GM19238 (cell line): Measurements from ENCODE around the gene DNAAF8.

ENCODE experiments used
- DNase-seq: peaks from one replicate; pipeline ENCODE4 v3.0.0; 2011; ENCODE audit warnings: low spot score; ENCODE audit not compliant: insufficient read length

The DNAAF8 gene

DNA sequence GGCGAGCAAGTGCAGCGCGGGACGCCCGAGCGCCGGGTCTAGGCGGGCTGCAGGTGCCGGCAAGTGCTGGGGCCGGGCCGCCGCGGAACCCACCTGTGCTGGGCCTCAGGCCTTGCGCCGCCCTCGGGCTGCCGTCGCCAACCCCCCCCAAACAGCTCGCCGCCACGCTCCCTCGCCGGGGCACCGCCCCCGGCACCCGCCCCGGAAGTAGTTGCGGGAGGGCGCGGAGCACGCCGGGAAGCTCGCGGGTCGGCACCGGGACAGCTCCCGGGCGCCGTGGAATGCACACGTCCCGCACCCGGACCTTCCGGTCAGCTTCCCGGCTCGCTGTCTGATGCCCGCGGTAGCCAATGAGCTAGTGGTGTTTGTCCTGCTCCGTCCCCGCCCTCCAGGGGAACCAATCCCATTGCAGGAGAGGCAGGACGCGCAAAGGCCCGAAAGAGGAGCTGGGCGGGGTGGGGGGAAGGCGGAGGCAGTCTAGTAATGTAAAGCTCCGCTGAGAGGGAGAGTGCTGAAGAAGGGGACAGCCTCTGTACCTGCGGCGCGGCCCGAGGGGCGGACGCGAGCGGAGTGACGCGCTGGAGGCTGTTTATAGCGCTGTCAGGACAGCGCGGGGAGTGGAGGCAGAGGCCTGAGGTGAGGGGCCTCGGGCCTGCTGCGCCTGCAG, at the start of gene DNAAF8, which contains the start of gene ANKS3:
DNAAF8 (plus strand) TSS at position 475 of the 667 bp plus-strand sequence. CDS start 1,978 bp downstream, outside the sequence.
ANKS3 (minus strand) TSS at position 209 of the 667 bp plus-strand sequence. CDS start 4,122 bp downstream, outside the sequence.
- peak; percentile 91 for DNase-seq

DNA sequence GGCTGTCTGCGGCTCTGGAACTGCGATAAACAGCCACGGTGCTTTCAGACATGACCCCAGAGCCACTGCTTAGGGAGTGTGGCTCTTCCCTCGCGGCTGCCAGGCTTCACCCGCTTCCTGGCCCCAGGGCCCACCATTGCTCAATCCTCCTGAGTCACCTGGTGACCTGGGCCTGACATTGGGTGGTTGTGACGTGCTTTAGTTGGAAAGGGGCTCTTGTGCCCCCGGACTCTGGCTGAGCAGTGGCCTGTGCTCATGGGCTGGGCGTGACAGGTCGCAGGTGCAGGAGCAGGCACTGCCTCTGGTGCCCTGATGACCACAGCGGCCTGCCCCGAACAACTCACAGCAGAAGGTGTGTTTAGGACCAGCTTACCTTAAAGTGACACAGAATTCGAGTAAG, 49.6 kb upstream of the DNAAF8 start:
- no peak for DNase-seq

DNA sequence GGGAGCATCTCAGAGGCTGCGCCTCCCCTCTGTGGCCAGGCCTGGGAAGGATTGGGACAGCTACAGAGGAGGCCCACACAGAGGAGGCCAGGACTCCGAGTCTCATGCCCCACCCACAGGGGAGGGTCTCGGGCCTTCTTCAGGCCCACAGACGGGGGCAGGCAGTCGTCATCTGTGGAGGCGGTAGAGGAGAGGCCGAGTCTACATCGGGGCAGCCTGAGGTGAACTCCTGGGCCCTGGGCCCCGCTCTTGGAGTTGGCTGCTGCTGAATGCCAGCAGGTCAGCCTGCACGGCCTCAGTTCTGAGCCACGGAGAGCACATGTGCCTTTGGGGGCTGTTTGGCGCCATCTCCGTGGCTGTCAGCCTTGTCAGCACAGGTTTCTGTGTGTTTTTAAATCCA, 49.0 kb upstream of the DNAAF8 start:
- DNase-seq: no peak

DNA sequence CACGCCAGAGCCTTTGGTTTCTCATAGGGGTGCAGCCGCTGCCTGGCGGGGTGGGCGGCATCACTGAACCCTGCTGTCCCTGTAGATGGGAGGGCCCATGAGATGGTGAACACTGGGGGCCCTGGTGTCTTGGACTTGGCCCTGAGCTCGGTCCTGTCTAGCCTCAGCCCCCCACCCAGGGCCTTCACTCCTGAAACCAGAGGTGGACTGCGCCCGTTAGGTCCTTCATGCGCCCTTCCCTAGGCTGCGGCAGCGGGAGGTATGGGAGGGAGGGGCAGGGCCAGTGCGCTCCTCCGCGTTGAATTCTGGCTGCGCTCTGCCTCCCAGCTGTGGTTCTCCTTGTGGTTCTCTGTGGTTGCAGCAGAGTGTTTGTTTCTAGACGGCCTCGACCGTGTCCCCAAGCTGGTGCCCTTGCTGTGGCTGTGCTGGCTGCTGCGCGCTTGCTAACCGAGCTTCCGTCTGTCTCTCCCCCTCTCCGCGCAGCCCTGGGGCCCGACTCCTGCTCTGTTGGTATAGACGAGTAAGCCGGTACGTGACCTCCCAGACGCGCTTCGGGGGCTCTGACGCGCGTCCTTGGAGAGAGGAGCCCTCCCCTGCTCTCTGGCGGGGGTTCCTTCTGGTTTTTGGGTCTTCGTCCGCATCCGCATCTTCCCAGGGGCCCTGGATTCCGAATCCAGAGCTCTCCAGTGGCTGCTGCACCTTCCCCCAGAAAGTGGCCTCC, 48.4 kb upstream of the DNAAF8 start:
- no peak for DNase-seq

DNA sequence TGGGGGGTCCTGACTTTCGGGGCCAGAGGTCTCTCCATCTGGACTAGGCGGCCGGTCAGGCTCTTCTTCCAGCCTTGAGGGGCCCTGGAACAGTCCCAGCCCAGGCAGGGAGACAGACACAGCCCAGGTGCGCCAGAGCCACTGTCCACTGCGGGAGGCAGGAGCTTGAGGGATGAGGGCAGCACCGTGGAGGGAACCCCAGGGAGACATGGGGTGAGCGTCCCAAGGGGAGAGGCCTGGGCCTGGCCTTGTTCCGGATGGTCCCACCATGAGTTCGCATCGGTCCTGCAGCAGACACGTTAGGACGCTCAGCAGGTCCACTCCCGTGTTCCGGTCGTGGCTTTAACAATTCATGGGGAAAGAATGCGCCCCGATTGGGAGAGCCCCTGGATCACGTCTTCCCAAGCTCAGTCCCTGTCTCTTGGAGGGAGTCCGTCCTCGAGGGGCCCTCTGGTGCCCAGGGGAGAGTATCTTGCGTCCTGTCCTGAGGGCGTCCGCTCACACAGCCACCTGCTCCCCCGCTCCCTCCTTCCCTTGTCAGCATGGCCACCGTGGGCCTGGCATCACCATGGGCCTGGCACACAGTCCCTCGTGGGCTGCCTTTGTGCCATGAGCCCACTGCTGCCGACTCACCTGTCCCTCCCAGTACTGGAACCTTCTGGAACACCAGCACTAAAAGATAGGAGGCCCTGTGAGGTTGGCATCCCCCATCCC, 47.7 kb upstream of the DNAAF8 start:
- no peak for DNase-seq

DNA sequence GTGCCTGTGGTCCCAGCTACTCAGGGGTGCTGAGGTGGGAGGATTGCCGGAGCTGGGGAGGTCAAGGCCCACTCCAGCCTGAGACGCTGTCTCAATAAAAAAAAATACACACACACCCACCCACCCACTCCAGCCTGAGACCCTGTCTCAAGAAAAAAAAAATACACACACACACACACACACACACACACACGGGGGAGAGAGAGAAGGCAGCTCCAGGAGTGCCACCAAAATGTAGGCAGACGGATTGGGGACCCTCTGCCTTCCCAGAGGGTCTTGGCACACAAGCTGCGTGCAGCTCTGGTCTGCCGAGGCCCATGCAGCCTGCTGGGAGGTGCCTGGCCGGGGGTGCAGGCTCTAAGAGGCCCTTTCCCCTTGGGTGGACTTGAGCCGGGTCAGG, 46.9 kb upstream of the DNAAF8 start:
- no peak for DNase-seq

- no peak for DNase-seq
Observed at GRCh38 chr16:4687946-4688673, 46.2 kb upstream of the DNAAF8 start.

- no peak for DNase-seq
Observed at GRCh38 chr16:4688674-4689045, 45.7 kb upstream of the DNAAF8 start.

GRCh38 chr16:4689091-4689671, 45.2 kb upstream of the DNAAF8 start:
- DNase-seq: no peak

DNA sequence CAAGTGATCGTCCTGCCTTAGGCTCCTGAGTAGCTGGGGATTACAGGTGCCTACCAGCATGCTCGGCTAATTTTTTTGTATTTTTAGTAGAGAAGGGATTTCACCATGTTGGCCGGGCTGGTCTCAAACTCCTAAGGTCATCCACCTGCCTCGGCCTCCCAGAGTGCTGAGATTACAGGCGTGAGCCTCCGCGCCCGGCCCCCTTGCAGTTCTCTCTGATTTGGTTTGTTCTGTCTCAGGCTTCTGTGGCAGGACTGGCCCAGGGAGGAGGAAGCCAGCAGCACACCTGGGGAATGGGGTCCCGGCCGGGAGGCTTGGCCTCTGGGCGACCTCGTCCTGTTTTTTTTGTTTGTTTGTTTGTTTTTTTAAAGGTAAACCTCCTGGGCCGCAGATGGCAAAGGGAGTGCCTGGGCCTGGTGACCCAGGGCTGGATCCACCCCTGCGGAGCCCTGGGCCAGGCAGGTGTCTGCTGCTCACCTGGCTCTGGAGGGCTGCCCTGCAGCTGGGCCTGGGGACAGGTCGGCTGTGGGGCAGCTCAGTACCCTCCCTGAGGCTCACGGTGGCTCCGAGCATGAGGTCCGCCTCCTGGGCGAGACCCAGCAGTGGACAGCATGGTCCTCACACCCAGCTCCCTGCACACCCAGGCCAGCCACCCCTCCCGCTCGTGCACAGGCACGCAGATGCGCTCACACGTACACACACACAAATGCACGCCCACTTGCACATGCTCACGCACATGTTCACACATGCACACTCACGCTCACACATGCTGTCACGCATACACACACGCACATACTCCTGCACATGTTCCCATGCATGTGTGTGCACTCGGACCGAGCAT, 44.3 kb upstream of the DNAAF8 start:
- DNase-seq: no peak

DNA sequence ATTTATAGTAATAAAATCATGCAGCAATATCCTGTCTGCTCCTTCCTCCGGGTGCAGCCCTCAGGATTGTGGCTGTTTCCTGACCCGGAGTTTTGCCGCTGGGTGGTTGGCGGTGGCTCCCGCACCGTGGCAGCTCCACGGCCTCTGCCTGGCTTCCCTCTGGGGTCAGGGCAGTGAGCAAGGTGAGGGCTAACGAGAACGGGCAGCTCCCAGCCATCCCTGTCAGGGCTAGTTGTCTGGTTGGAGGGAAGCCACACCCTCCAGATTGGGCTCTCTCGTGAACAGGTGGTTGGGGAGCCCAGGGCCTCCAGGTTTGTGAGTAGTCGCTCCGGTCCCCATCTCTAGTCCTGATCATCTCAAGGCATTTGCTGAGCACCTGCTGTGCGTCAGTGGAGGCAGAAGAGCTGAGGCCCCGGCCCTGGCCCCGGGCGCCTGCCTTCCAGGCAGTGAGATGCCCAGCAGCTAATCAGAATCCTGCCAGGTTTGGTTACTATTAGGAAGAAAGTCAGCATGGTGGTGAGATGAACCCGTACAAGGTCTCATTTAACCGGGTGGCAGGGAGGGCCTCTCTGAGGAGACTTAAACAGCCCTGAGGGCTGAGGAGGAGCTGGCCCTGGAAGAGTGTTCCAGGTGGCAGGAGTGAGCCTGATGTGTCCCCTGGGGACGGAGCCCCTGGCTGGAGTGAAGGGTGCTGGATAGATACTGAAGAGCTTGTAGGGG, 43.2 kb upstream of the DNAAF8 start:
- DNase-seq: no peak

GRCh38 chr16:4691666-4692412, 42.5 kb upstream of the DNAAF8 start:
- DNase-seq: no peak

- no peak for DNase-seq
Observed at GRCh38 chr16:4692460-4693295, 41.7 kb upstream of the DNAAF8 start.

DNA sequence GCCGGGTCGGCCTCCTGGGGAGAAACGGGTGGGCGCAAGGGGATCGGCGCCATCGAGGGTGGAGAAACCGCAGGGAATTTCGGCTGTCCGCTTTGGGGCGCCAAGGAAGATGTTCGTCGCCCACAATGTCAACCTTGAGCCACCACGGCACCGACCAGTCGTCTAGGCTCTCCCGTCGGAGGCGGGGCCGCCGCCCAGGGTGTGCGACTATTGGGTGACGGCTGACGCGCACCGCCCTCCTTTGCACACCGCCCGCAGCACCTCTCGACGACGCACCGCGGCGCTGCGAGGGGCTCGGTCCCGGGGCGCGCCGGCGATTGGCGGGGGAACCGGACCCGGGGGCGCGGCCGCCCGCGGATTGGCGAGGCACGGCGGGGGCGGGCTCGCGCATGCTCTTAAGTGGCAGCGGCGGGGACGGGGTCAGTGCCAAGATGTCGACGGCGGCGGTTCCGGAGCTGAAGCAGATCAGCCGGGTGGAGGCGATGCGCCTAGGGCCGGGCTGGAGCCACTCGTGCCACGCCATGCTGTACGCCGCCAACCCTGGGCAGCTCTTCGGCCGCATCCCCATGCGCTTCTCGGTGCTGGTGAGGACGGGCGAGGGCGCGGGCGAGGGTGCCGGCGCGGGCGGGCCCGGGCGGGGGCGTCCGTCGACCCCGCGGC, 40.9 kb upstream of the DNAAF8 start, which contains the start of gene NUDT16L1:
NUDT16L1 (plus strand) TSS at position 267 of the 660 bp plus-strand sequence; CDS start at position 432, 165 bp downstream.
- DNase-seq: peak; percentile 99

DNA sequence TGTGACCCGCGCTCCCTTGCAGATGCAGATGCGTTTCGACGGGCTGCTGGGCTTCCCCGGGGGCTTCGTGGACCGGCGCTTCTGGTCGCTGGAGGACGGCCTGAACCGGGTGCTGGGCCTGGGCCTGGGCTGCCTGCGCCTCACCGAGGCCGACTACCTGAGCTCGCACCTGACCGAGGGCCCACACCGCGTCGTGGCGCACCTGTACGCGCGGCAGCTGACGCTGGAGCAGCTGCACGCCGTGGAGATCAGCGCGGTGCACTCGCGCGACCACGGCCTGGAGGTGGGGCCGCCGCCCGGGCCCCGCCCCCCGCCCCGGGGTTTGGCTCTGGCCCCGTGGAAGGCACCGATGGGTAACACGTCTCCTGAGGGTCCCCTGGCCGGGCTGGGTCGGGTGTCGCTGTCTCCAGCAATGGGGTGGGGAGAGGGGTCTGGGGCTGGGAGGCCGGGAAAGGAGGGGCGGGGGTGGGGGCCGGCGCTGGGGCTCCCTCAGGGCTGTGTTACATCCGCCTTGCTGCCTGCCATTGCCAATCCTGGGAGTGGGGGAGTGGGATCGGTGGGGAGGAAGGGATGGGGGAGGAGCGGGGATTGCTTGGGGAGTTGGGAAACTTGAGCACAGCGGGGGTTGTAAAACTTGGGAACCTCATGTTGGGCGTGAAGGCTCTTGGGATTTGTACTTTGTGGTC, 40.2 kb upstream of the DNAAF8 start:
- DNase-seq: peak; percentile 75

DNA sequence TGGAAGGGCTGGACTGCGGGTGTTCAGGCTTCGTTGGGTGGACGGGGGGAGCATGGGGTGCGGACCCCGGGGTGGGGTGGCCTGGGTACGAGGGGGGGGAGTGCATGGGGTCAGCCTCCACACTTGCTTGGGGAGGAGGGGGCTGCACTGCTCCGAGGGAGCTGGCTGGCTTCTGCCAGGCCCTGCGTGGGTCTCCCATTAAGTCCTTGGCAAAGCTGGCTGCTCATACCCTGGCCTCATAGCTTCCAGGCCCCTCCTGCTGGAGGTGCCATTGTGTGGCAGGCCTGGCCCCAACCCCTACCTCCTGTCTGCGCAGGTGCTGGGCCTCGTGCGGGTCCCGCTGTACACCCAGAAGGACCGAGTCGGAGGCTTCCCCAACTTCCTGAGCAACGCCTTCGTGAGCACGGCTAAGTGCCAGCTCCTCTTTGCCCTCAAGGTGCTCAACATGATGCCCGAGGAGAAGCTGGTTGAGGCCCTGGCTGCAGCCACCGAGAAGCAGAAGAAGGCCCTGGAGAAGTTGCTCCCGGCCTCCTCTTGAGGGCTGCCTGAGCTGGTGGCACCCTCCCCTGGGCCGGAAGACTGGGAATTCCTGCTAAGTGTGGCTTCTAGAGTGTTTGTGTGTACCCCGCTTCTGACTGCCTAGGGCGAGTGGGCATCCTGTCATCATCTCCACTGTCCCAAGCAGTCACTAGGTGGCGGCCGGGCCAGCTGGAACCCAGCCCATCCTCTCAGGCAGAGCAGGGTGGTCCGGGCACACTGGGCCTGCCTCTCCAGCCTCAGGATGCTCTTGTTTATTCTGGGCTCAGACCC, 39.5 kb upstream of the DNAAF8 start:
- DNase-seq: no peak
